ENCODE results near the gene KCNAB1.

DNA sequence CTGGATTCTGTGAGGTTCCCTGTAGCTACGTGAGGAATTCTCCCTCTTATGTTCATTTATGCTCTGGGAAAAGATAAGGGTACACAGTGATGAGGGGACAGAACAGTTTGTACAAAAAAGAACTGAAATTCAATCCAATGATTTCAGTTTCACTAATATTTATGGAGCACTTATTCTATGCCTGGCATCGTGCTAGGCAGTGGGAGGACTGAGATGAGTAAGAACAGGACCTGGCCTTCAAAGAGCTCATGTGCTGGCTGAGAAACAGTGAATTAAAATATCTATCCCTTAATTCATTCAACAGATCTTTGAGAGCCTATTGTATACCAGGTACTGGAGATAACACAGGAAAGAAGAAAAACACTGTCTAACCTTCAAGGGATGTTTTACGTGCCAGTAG, 412.4 kb downstream of the KCNAB1 start:
- TF ChIP-seq, protein P1, sequence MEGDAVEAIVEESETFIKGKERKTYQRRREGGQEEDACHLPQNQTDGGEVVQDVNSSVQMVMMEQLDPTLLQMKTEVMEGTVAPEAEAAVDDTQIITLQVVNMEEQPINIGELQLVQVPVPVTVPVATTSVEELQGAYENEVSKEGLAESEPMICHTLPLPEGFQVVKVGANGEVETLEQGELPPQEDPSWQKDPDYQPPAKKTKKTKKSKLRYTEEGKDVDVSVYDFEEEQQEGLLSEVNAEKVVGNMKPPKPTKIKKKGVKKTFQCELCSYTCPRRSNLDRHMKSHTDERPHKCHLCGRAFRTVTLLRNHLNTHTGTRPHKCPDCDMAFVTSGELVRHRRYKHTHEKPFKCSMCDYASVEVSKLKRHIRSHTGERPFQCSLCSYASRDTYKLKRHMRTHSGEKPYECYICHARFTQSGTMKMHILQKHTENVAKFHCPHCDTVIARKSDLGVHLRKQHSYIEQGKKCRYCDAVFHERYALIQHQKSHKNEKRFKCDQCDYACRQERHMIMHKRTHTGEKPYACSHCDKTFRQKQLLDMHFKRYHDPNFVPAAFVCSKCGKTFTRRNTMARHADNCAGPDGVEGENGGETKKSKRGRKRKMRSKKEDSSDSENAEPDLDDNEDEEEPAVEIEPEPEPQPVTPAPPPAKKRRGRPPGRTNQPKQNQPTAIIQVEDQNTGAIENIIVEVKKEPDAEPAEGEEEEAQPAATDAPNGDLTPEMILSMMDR (conservative IDR thresholded peaks at IDR 0.05 in 1 of 2, IDR thresholded peaks at IDR 0.05 in 1 of 2; ENCODE audit: extremely low read depth in 1 of 2, insufficient read depth in 1 of 2, low read depth in 1 of 2, low read length in 2 of 2) = no peak
- no peak for TF ChIP-seq EZH2 (IDR thresholded peaks at IDR 0.05; ENCODE audit: borderline replicate concordance, low read length)
